ENCODE data around the gene UBE2G1.
"Not testable (repeated sequence)": the region's sequence is repeated elsewhere in the genome, so short reads cannot be mapped to it uniquely, and the experiment has no call there.

The UBE2G1 gene

DNA sequence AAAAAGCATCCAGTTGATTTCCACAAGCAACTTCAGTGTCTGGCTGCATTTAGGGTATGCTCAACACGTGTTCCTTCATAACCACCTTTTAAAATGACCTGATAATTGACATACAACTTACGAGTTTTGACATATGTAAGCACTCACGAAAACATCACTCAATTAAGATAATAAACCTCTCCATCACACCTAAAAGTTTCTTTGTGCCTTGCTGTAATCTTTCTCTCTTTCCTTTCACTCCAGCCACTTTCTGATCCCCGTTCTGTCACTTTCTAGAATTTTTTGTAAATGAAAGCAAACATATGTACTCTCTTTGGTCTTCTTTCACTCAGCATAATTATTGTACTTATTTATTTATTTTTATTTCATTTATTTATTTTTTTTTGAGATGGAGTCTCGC lies 20.7 kb upstream of the UBE2G1 start:
- TF ChIP-seq, protein P1, sequence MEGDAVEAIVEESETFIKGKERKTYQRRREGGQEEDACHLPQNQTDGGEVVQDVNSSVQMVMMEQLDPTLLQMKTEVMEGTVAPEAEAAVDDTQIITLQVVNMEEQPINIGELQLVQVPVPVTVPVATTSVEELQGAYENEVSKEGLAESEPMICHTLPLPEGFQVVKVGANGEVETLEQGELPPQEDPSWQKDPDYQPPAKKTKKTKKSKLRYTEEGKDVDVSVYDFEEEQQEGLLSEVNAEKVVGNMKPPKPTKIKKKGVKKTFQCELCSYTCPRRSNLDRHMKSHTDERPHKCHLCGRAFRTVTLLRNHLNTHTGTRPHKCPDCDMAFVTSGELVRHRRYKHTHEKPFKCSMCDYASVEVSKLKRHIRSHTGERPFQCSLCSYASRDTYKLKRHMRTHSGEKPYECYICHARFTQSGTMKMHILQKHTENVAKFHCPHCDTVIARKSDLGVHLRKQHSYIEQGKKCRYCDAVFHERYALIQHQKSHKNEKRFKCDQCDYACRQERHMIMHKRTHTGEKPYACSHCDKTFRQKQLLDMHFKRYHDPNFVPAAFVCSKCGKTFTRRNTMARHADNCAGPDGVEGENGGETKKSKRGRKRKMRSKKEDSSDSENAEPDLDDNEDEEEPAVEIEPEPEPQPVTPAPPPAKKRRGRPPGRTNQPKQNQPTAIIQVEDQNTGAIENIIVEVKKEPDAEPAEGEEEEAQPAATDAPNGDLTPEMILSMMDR (IDR thresholded peaks at IDR 0.05; ENCODE audit: low read depth, low read length) = no peak
- DNase-seq (ENCODE audit: extremely low read depth, low read depth) = no peak

DNA sequence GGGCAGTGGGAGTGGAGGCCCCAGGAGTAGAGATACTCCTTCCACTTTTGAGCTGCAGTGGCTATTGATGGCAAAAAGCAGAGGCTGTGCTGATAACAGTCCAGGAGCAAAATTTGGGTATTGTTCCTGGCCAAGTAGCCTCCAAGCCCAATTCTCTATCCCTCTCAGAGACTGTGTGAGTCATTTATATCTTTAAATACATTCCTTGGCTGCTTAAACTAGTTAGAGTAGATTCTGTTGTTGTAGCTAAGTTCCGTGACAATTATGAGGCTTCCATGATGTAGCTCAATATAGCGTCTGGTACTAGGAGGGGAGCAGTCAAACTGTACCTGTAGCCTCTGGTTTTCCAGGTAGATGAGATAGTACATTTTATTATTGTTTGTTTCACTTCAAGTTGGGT lies 19.9 kb upstream of the UBE2G1 start:
- TF ChIP-seq, protein P1 (IDR thresholded peaks at IDR 0.05; ENCODE audit: low read depth, low read length) = no peak

DNA sequence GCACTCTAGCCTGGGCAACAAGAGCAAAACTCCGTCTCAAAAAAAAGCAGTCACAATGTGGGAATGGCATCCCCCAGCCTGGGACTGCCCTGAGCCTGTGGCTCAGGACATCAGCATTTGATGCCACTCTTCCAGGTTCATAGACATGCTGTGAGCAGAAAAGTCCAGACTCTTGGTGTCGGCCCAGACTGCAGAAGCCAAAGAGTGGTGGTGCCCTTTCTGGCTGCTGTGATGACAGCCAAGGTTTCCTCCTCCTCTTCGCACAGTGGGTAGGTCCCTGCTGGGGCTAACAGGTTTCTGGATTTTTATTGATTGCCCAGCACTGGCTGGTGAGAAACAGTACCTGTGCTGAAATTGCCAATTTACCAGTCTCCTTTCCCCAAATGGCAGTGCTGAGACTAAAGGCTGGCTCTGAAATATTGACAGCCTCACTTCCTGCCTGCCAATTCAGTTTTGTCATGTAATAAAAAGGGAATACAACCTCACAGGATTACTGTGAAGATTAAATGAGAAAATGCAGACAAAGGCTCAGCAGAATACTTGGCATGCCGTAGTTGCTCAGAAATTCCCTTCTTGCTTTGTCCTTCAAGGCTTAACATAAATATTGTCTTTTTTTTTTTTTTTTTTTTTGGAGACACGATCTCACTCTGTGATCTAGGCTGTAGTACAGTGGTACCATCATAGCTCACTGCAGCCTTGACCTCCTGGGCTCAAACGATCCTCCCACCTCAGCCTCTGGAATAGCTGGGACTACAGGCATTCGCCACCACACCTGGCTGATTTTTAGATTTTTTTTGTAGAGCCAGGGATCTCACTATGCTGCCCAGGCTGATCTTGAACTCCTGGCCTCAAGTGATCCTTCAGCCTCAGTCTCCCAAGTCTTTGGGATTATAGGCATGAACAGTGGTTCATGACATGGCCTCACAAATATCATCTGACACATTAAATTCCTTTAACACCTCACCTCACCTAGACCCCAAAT lies 15.5 kb upstream of the UBE2G1 start:
- no peak for DNase-seq (ENCODE audit: extremely low read depth, low read depth)
- TF ChIP-seq, protein P1 (IDR thresholded peaks at IDR 0.05; ENCODE audit: low read depth, low read length) = no peak

More for the DNA sequence above, 19.9 kb upstream of the UBE2G1 start:
- DNase-seq (ENCODE audit: extremely low read depth, low read depth) = no peak

DNA sequence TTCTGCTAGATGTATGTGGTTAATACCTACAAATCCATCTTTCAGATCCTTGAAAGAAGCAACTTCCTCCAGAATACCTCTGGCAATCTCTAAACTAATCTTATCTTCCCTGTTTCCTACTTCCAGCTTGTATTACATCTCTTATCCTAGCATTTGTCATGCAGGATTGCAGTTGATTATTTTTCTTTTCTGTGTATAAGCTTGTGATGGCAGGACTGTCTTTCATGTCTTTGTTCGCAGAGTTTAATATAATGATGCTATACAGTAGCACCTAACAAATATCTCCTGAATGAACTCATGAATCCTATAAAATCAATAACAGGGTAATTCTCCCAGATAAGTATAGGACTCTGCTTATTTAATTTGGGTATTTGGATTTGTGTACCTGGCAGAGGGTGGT lies 12.2 kb upstream of the UBE2G1 start:
- TF ChIP-seq, protein P1 (IDR thresholded peaks at IDR 0.05; ENCODE audit: low read depth, low read length) = no peak

DNA sequence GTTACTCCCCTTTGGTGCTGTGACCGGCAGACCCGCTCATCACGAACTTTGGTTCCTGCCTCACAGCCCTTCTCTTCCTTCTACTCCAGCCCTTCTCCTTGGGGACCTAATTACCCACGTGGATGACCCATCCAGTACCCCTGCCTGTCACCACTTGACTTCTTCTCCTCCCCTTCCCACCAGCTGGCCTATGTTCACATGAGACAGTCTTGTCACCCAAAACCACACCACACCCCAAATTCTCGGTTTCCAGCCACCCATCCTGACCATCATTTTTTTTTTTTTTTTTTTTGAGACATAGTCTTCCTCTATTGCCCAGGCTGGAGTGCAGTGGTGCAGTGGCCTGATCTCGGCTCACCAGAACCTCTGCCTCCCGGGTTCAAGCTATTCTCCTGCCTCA lies 10.8 kb upstream of the UBE2G1 start:
- not testable (repeated sequence) for DNase-seq (ENCODE audit: extremely low read depth, low read depth)

More for the DNA sequence above, 12.2 kb upstream of the UBE2G1 start:
- no peak for DNase-seq (ENCODE audit: extremely low read depth, low read depth)

DNA sequence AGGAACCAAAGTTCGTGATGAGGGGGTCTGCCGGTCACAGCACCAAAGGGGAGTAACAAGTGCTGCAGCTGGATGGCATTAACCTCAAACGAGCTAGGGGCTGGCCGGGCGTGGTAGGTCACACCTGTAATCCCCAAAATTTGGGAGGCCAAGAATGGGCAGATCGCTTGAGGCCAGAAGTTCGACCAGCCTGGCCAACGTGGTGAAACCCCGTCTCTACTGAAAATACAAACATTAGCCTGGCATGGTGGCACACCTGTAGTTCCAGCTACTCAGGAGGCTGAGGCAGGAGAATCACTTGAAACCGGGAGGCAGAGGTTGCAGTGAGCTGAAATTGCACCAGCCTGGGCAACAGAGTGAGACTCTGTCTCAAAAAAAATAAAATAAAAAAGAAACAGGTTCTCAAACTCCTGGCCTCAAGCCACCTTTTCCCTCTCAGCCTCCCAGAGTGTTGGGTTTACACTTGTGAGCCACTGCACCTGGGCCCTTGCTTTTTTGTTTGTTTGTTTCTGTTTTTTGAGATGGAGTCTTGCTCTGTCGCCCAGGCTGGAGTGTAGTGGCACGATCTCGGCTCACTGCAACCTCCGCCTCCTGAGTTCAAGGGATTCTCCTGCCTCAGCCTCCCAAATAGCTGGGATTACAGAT lies 9.4 kb upstream of the UBE2G1 start:
- not testable (repeated sequence) for DNase-seq (ENCODE audit: extremely low read depth, low read depth)

DNA sequence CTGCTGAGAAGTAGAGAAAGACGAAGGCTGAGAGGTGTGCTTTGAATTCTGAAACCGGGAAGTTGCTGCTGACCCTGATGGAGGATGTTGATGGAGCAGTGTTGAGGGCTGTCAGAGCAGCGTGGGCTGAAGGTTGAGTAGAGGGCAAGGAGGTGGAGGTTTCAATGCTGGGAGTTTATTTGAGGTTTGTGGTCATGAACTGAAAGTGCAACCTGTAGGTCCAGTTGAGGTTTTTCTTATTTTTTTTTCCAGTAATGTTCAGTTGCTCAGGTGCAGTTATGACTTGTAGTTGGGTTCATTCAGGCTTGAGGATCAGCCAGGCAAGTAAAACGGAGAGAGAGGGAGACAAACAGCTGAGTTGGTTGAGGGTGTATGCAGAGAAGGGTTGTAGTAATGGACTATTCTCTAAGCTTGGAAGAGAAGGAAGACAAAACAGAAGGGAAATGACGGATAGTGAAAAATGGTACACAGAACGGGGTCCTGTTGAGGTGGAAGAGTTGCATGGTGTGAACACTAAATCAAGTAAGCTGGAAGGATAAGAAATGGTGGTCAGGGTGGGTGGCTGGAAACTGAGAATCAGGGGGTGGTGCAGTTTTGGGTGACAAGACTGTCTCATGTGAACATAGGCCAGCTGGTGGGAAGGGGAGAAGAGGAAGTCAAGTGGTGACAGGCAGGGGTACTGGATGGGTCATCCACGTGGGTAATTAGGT lies 8.7 kb upstream of the UBE2G1 start:
- DNase-seq (ENCODE audit: extremely low read depth, low read depth) = no peak
- TF ChIP-seq, protein P1 (IDR thresholded peaks at IDR 0.05; ENCODE audit: low read depth, low read length) = no peak

Data from AG09319 (cell line).